HCT116 (cell line): Measurements from ENCODE around the gene NECAB2. TPM values are rescaled to one million over a fixed set of nuclear protein-coding genes. Genes with fewer than 3 reads are reported as not detected.

Experiments used
- ATAC-seq: fragments of 200-7000 bp; cut with Tn5 transposase; 2 replicates; pipeline ENCODE4 v1.9.1; 2020; ENCODE audit warnings: mild to moderate bottlenecking, moderate library complexity
- BruUV-seq: library from RNA; stranded (reverse); fragments of 400-500 nt; replicated peaks from 2 replicates; lab custom pipeline; 2021; lab: Mats Ljungman, UMichigan
- CTCF ChIA-PET: fragments of 300-600 bp; sonication (Branson Sonifier 250); formaldehyde crosslinking; loops from one replicate; lab custom pipeline; 2021; ENCODE audit warnings: antibody characterized with exemption; lab: Charles Lee
- POLR2A ChIA-PET: fragments of 300-600, 350-600 bp; sonication (Branson Sonifier 250); formaldehyde crosslinking; loops from one replicate; lab custom pipeline; 2021; ENCODE audit warnings: antibody characterized with exemption; lab: Charles Lee
- RAD21 ChIA-PET, 2 experiments: fragments of 300-600 bp; sonication (Branson Sonifier 250); formaldehyde crosslinking; loops; one replicate each; lab custom pipeline; 2023; ENCODE audit warnings: low total read pairs in 2 of 2; ENCODE audit not compliant: uncharacterized antibody in 2 of 2, unreplicated experiment in 2 of 2, low non-redundant PET in 1 of 2; lab: Charles Lee
- DNase-seq: peaks from one replicate; pipeline ENCODE4 v3.0.0-alpha.2; 2010; ENCODE audit warnings: low read depth, low spot score
- H2AFZ ChIP-seq: fragments of 200-600 bp; shearing (Covaris generic), sonication (generic); 2 replicates; pipeline ENCODE4 v1.6.1; 2017; ENCODE audit warnings: low read depth, mixed run types, mixed read lengths, antibody characterized with exemption, low read length; ENCODE audit not compliant: poor library complexity, severe bottlenecking
- H3K27ac ChIP-seq: 2 replicates; pipeline ENCODE4 v1.5.1; 2012; ENCODE audit warnings: low read depth, low read length
- H3K27me3 ChIP-seq: fragments of 200-600 bp; sonication (generic); 2 replicates; pipeline ENCODE4 v1.6.1; 2016; ENCODE audit warnings: mixed run types, low read length, mixed read lengths; ENCODE audit not compliant: insufficient read depth
- H3K36me3 ChIP-seq, 2 experiments: fragments of 200-500 bp in 1 of 2; fragments of 200-600 bp in 1 of 2; sonication (Bioruptor generic) in 1 of 2; sonication (generic) in 1 of 2; 2 replicates each; pipeline versions ENCODE4 v1.5.1 to v1.6.1; 2014 to 2016; ENCODE audit warnings: low read length in 2 of 2, inconsistent platforms in 1 of 2, mixed read lengths in 1 of 2, mixed run types in 1 of 2; ENCODE audit not compliant: insufficient read depth in 2 of 2, control insufficient read depth in 1 of 2
- H3K4me1 ChIP-seq, 2 experiments: fragments of 200-600 bp in 1 of 2; sonication (generic) in 1 of 2; 2 replicates each; pipeline versions ENCODE4 v1.5.1 to v1.6.1; 2012 to 2017; ENCODE audit warnings: low read length in 2 of 2, inconsistent platforms in 1 of 2, mild to moderate bottlenecking in 1 of 2, mixed read lengths in 1 of 2, mixed run types in 1 of 2, moderate library complexity in 1 of 2; ENCODE audit not compliant: insufficient read depth in 2 of 2, control insufficient read depth in 1 of 2
- H3K4me2 ChIP-seq: fragments of 200-600 bp; sonication (generic); 2 replicates; pipeline ENCODE4 v1.6.1; 2017; ENCODE audit warnings: mixed run types, low read length, mixed read lengths
- H3K4me3 ChIP-seq, 2 experiments: fragments of 200-600 bp in 1 of 2; sonication (generic) in 1 of 2; replicated peaks in 1 of 2; 2 replicates each; pipeline ENCODE4 v1.5.1; 2011 to 2016; ENCODE audit warnings: low read length in 2 of 2, control low read depth in 1 of 2, low read depth in 1 of 2, mild to moderate bottlenecking in 1 of 2, mixed read lengths in 1 of 2, mixed run types in 1 of 2
- H3K79me2 ChIP-seq: fragments of 200-600 bp; sonication (generic); 2 replicates; pipeline ENCODE4 v1.6.1; 2017; ENCODE audit warnings: mild to moderate bottlenecking, mixed run types, low read length, moderate library complexity, mixed read lengths; ENCODE audit not compliant: insufficient read depth
- H3K9ac ChIP-seq: fragments of 200-600 bp; sonication (generic); 2 replicates; pipeline ENCODE4 v1.6.1; 2016; ENCODE audit warnings: low read length, mixed read lengths
- H3K9me2 ChIP-seq: fragments of 200-600 bp; sonication (generic), shearing (Covaris generic); 2 replicates; pipeline ENCODE4 v1.6.1; 2017; ENCODE audit warnings: mixed run types, mild to moderate bottlenecking, moderate library complexity; ENCODE audit not compliant: insufficient read depth
- H3K9me3 ChIP-seq, 2 experiments: fragments of 200-500 bp in 1 of 2; fragments of 200-600 bp in 1 of 2; sonication (Bioruptor generic) in 1 of 2; sonication (generic) in 1 of 2; 2 replicates each; pipeline ENCODE4 v1.6.1; 2014 to 2017; ENCODE audit warnings: low read length in 2 of 2, mixed read lengths in 2 of 2, inconsistent platforms in 1 of 2, low read depth in 1 of 2, mild to moderate bottlenecking in 1 of 2, mixed run types in 1 of 2, moderate library complexity in 1 of 2; ENCODE audit not compliant: control insufficient read depth in 1 of 2, insufficient read depth in 1 of 2
- H4K20me1 ChIP-seq: fragments of 200-600 bp; sonication (generic), shearing (Covaris generic); 2 replicates; pipeline ENCODE4 v1.6.1; 2017; ENCODE audit warnings: mixed run types, mild to moderate bottlenecking, moderate library complexity; ENCODE audit not compliant: insufficient read depth
- EZH2phosphoT487 ChIP-seq: fragments of 200-600 bp; IDR thresholded peaks from 2 replicates; pipeline ENCODE4 v1.6.1; 2018; ENCODE audit warnings: antibody characterized with exemption, borderline replicate concordance
- POLR2A ChIP-seq: IDR thresholded peaks from 2 replicates; pipeline ENCODE4 v1.7.0; 2011; ENCODE audit warnings: borderline replicate concordance; ENCODE audit not compliant: insufficient read depth, insufficient read length; ENCODE audit errors: extremely low read depth
- POLR2AphosphoS5 ChIP-seq: IDR thresholded peaks from 2 replicates; pipeline ENCODE4 v1.6.1; 2011; ENCODE audit warnings: mild to moderate bottlenecking, low read depth, low read length, moderate library complexity
- TCF7L2 ChIP-seq: IDR thresholded peaks from 2 replicates; pipeline ENCODE4 v1.7.0; 2011; ENCODE audit warnings: borderline replicate concordance, inconsistent platforms; ENCODE audit not compliant: insufficient read depth, insufficient read length; ENCODE audit errors: extremely low read depth
- ZFX ChIP-seq: fragments of 450-650 bp; IDR thresholded peaks from 2 replicates; pipeline ENCODE4 v1.6.1; 2017
- intact Hi-C: fragments of 100-400 bp; cut with micrococcal nuclease; formaldehyde crosslinking; loops from 2 replicates; pipeline ENCODE4 v1.10.0; 2022
- total RNA-seq: library from RNA; stranded (reverse); gene quantifications from one replicate; pipeline ENCODE4 v1.2.1, GENCODE V29; 2021; ENCODE audit not compliant: unreplicated experiment
- TF ChIP-seq, protein P1 (sequence below), 3 experiments: fragments of 200-600 bp in 1 of 3; sonication (generic) in 1 of 3; IDR thresholded peaks in 2 of 3; conservative IDR thresholded peaks in 1 of 3; 2 replicates each; pipeline ENCODE4 v1.5.1; 2012 to 2017; ENCODE audit warnings: low read depth in 2 of 3, low read length in 2 of 3, antibody characterized with exemption in 1 of 3, borderline replicate concordance in 1 of 3, control low read depth in 1 of 3, mild to moderate bottlenecking in 1 of 3, mixed read lengths in 1 of 3, mixed run types in 1 of 3, moderate library complexity in 1 of 3; ENCODE audit not compliant: insufficient read depth in 1 of 3
- TF ChIP-seq, protein P2 (sequence below): IDR thresholded peaks from 2 replicates; pipeline ENCODE4 v1.6.1; 2012

The NECAB2 gene
- total RNA-seq, 1 experiment from 2014 or later = 0.61 TPM

DNA sequence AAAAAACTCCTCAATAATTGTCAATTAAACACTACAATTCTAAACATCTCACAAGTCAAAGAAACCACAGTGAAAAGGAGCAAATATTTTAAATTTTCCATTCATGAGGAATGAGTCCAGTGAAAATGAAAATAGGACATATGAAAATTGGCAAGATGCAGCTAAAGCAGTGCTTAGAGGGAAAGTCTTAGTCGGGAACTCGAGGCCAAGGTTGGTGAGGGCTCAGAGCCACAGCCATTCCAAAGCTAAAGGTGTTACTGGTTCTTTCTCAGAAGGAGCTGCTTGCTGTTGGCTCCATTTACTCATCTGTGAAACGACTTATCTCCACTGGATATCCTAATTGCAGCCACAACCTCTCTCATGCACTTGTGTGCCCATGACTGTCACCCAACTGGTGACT is 68.1 kb downstream of the NECAB2 start (continued):
- TF ChIP-seq, protein P1, sequence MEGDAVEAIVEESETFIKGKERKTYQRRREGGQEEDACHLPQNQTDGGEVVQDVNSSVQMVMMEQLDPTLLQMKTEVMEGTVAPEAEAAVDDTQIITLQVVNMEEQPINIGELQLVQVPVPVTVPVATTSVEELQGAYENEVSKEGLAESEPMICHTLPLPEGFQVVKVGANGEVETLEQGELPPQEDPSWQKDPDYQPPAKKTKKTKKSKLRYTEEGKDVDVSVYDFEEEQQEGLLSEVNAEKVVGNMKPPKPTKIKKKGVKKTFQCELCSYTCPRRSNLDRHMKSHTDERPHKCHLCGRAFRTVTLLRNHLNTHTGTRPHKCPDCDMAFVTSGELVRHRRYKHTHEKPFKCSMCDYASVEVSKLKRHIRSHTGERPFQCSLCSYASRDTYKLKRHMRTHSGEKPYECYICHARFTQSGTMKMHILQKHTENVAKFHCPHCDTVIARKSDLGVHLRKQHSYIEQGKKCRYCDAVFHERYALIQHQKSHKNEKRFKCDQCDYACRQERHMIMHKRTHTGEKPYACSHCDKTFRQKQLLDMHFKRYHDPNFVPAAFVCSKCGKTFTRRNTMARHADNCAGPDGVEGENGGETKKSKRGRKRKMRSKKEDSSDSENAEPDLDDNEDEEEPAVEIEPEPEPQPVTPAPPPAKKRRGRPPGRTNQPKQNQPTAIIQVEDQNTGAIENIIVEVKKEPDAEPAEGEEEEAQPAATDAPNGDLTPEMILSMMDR (IDR thresholded peaks at IDR 0.05 in 2 of 3, conservative IDR thresholded peaks at IDR 0.05 in 1 of 3; ENCODE audit: borderline replicate concordance in 1 of 3, insufficient read depth in 1 of 3, low read depth in 2 of 3, low read length in 2 of 3) = no peak
- no peak for TF ChIP-seq POLR2AphosphoS5

DNA sequence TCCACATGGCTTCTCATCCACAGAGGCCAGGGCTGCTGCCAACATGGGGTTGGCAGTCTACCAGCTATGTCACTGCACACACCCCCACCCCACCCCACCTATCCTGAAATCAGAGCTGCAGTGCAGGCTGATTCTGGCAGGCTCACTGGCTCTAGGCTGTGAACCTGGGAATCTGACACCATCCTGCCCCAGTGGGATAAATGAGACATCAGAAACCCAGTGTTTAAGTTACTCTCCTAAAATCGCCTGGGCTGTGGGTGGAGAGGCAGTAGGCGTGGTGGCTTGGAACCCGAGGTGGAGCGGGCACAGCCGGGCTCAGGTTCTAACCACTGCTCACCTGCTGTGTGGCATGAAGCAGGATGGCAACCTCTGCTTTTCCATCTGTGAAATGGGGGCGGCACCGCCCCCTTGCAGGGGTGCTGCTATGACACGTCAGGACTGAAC is 69.0 kb downstream of the NECAB2 start:
- no peak overlapping the region for H2AFZ ChIP-seq
- TF ChIP-seq POLR2A = no peak
- no peak for TF ChIP-seq EZH2phosphoT487
- TF ChIP-seq, protein P2, sequence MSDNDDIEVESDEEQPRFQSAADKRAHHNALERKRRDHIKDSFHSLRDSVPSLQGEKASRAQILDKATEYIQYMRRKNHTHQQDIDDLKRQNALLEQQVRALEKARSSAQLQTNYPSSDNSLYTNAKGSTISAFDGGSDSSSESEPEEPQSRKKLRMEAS = no peak
- TF ChIP-seq TCF7L2 = no peak
- TF ChIP-seq ZFX = no peak
- DNase-seq (no peak), ATAC-seq (no peak)
- BruUV-seq = no TSS peak
- H3K4me2 ChIP-seq = no peak overlapping the region
- no peak overlapping the region for H3K4me3 ChIP-seq
- no peaks in the 10 kb centered on the region for H3K79me2 ChIP-seq
- H3K4me1 ChIP-seq = no peaks in the 10 kb centered on the region
- intact Hi-C loops = no loop called here
- no peak overlapping the region for H3K9ac ChIP-seq
- ChIA-PET CTCF (interaction anchor here (0.7 kb wide), 1 partner anchor 96 kb away, joined by 3 read pairs; no protein-coding TSS in a partner anchor), RAD21 (no interaction called here), POLR2A (no interaction called here)
- H3K9me2 ChIP-seq = no peaks in the 10 kb centered on the region
- no peaks in the 10 kb centered on the region for H4K20me1 ChIP-seq
- no peaks in the 10 kb centered on the region for H3K27me3 ChIP-seq
- peaks cover 0 to 5% of the 10 kb centered on the region in 2 experiments; a peak in 1 of 4 replicates for H3K9me3 ChIP-seq
- H3K27ac ChIP-seq = no peak overlapping the region
- H3K36me3 ChIP-seq = no peaks in the 10 kb centered on the region
